ENCODE data around the gene CAMK2D.

CAMK2D gene

GRCh38 chr4:113480109-113480508 is 281.4 kb downstream of the CAMK2D start:
- Histone ChIP-seq H3K4me1 (ENCODE audit: control insufficient read depth, insufficient read depth, low read length) (no peaks in the 10 kb centered on the region), H3K27ac (ENCODE audit: low read depth, low read length) (no peak overlapping the region), H3K36me3 (ENCODE audit: control insufficient read depth, insufficient read depth, low read length) (no peaks in the 10 kb centered on the region), H3K9ac (ENCODE audit: low read length) (no peak overlapping the region), H3K27me3 (ENCODE audit: control insufficient read depth, insufficient read depth, low read length) (no peaks in the 10 kb centered on the region), H3K4me3 (ENCODE audit: low read depth, low read length) (no peak overlapping the region), H3K9me3 (ENCODE audit: control insufficient read depth, insufficient read depth, low read depth, low read length) (peaks cover 16% of the 10 kb centered on the region)

- H3K4me1 ChIP-seq (ENCODE audit: control insufficient read depth, insufficient read depth, low read length) = no peaks in the 10 kb centered on the region
- no peaks in the 10 kb centered on the region for H3K27me3 ChIP-seq (ENCODE audit: control insufficient read depth, insufficient read depth, low read length)
- peaks cover 16% of the 10 kb centered on the region for H3K9me3 ChIP-seq (ENCODE audit: control insufficient read depth, insufficient read depth, low read depth, low read length)
- H3K4me3 ChIP-seq (ENCODE audit: low read depth, low read length) = no peak overlapping the region
- no peak overlapping the region for H3K9ac ChIP-seq (ENCODE audit: low read length)
- peak overlapping the region; percentile 46; the same call in 1 of the 2 replicates for H3K27ac ChIP-seq (ENCODE audit: low read depth, low read length)
- H3K36me3 ChIP-seq (ENCODE audit: control insufficient read depth, insufficient read depth, low read length) = no peaks in the 10 kb centered on the region
Observed at GRCh38 chr4:113478032-113478431, 283.5 kb downstream of the CAMK2D start.

- Histone ChIP-seq H3K9me3 (ENCODE audit: control insufficient read depth, insufficient read depth, low read depth, low read length) (peaks cover 16% of the 10 kb centered on the region), H3K27ac (ENCODE audit: low read depth, low read length) (no peak overlapping the region), H3K4me3 (ENCODE audit: low read depth, low read length) (no peak overlapping the region), H3K4me1 (ENCODE audit: control insufficient read depth, insufficient read depth, low read length) (no peaks in the 10 kb centered on the region), H3K27me3 (ENCODE audit: control insufficient read depth, insufficient read depth, low read length) (no peaks in the 10 kb centered on the region), H3K9ac (ENCODE audit: low read length) (no peak overlapping the region), H3K36me3 (ENCODE audit: control insufficient read depth, insufficient read depth, low read length) (no peaks in the 10 kb centered on the region)
Observed at GRCh38 chr4:113476800-113477199, 284.7 kb downstream of the CAMK2D start.

- no peak overlapping the region for H3K9ac ChIP-seq (ENCODE audit: low read length)
- H3K4me1 ChIP-seq (ENCODE audit: control insufficient read depth, insufficient read depth, low read length) = peaks cover 7% of the 10 kb centered on the region
- H3K27ac ChIP-seq (ENCODE audit: low read depth, low read length) = no peak overlapping the region
- H3K9me3 ChIP-seq (ENCODE audit: control insufficient read depth, insufficient read depth, low read depth, low read length) = peaks cover 16% of the 10 kb centered on the region
- no peaks in the 10 kb centered on the region for H3K36me3 ChIP-seq (ENCODE audit: control insufficient read depth, insufficient read depth, low read length)
- no peak overlapping the region for H3K4me3 ChIP-seq (ENCODE audit: low read depth, low read length)
- no peaks in the 10 kb centered on the region for H3K27me3 ChIP-seq (ENCODE audit: control insufficient read depth, insufficient read depth, low read length)
Observed at GRCh38 chr4:113474017-113474416, 287.5 kb downstream of the CAMK2D start.

- Histone ChIP-seq H3K9me3 (ENCODE audit: control insufficient read depth, insufficient read depth, low read depth, low read length) (peaks cover 16% of the 10 kb centered on the region), H3K36me3 (ENCODE audit: control insufficient read depth, insufficient read depth, low read length) (no peaks in the 10 kb centered on the region), H3K9ac (ENCODE audit: low read length) (no peak overlapping the region), H3K4me3 (ENCODE audit: low read depth, low read length) (no peak overlapping the region), H3K27me3 (ENCODE audit: control insufficient read depth, insufficient read depth, low read length) (no peaks in the 10 kb centered on the region), H3K27ac (ENCODE audit: low read depth, low read length) (no peak overlapping the region), H3K4me1 (ENCODE audit: control insufficient read depth, insufficient read depth, low read length) (peaks cover 19% of the 10 kb centered on the region)
Observed at GRCh38 chr4:113472864-113473263, 288.7 kb downstream of the CAMK2D start.

GRCh38 chr4:113471146-113471860 is 290.2 kb downstream of the CAMK2D start:
- Histone ChIP-seq H3K9me3 (ENCODE audit: control insufficient read depth, insufficient read depth, low read depth, low read length) (peaks cover 4% of the 10 kb centered on the region; the same call in 1 of the 2 replicates), H3K27ac (ENCODE audit: low read depth, low read length) (no peak overlapping the region), H3K36me3 (ENCODE audit: control insufficient read depth, insufficient read depth, low read length) (no peaks in the 10 kb centered on the region), H3K4me1 (ENCODE audit: control insufficient read depth, insufficient read depth, low read length) (peaks cover 28% of the 10 kb centered on the region), H3K27me3 (ENCODE audit: control insufficient read depth, insufficient read depth, low read length) (no peaks in the 10 kb centered on the region), H3K9ac (ENCODE audit: low read length) (no peak overlapping the region), H3K4me3 (ENCODE audit: low read depth, low read length) (no peak overlapping the region)

- Histone ChIP-seq H3K36me3 (ENCODE audit: control insufficient read depth, insufficient read depth, low read length) (no peaks in the 10 kb centered on the region), H3K4me3 (ENCODE audit: low read depth, low read length) (no peak overlapping the region), H3K9me3 (ENCODE audit: control insufficient read depth, insufficient read depth, low read depth, low read length) (no peaks in the 10 kb centered on the region), H3K9ac (ENCODE audit: low read length) (no peak overlapping the region), H3K4me1 (ENCODE audit: control insufficient read depth, insufficient read depth, low read length) (peaks cover 28% of the 10 kb centered on the region), H3K27me3 (ENCODE audit: control insufficient read depth, insufficient read depth, low read length) (no peaks in the 10 kb centered on the region), H3K27ac (ENCODE audit: low read depth, low read length) (peak overlapping the region; percentile 90; the same call in 1 of the 2 replicates)
Observed at GRCh38 chr4:113469926-113470325, 291.6 kb downstream of the CAMK2D start.

GRCh38 chr4:113469023-113469390 is 292.5 kb downstream of the CAMK2D start:
- Histone ChIP-seq H3K4me3 (ENCODE audit: low read depth, low read length) (0 out of 2 replicates have a peak overlapping the region, but pooled peaks have one; percentile 0), H3K27me3 (ENCODE audit: control insufficient read depth, insufficient read depth, low read length) (no peaks in the 10 kb centered on the region), H3K36me3 (ENCODE audit: control insufficient read depth, insufficient read depth, low read length) (no peaks in the 10 kb centered on the region), H3K4me1 (ENCODE audit: control insufficient read depth, insufficient read depth, low read length) (peaks cover 28% of the 10 kb centered on the region), H3K27ac (ENCODE audit: low read depth, low read length) (peak overlapping the region; percentile 90), H3K9ac (ENCODE audit: low read length) (peak overlapping the region; percentile 6), H3K9me3 (ENCODE audit: control insufficient read depth, insufficient read depth, low read depth, low read length) (no peaks in the 10 kb centered on the region)

GRCh38 chr4:113468165-113469022 is 293.1 kb downstream of the CAMK2D start:
- peak overlapping the region; percentile 90 for H3K27ac ChIP-seq (ENCODE audit: low read depth, low read length)
- H3K9ac ChIP-seq (ENCODE audit: low read length) = peak overlapping the region; percentile 54
- peaks cover 28% of the 10 kb centered on the region for H3K4me1 ChIP-seq (ENCODE audit: control insufficient read depth, insufficient read depth, low read length)
- no peaks in the 10 kb centered on the region for H3K36me3 ChIP-seq (ENCODE audit: control insufficient read depth, insufficient read depth, low read length)
- H3K4me3 ChIP-seq (ENCODE audit: low read depth, low read length) = peak overlapping the region; percentile 2; the same call in 1 of the 2 replicates
- no peaks in the 10 kb centered on the region for H3K9me3 ChIP-seq (ENCODE audit: control insufficient read depth, insufficient read depth, low read depth, low read length)
- no peaks in the 10 kb centered on the region for H3K27me3 ChIP-seq (ENCODE audit: control insufficient read depth, insufficient read depth, low read length)

- peaks cover 28% of the 10 kb centered on the region for H3K4me1 ChIP-seq (ENCODE audit: control insufficient read depth, insufficient read depth, low read length)
- H3K36me3 ChIP-seq (ENCODE audit: control insufficient read depth, insufficient read depth, low read length) = no peaks in the 10 kb centered on the region
- H3K27me3 ChIP-seq (ENCODE audit: control insufficient read depth, insufficient read depth, low read length) = no peaks in the 10 kb centered on the region
- H3K27ac ChIP-seq (ENCODE audit: low read depth, low read length) = peak overlapping the region; percentile 83
- no peaks in the 10 kb centered on the region for H3K9me3 ChIP-seq (ENCODE audit: control insufficient read depth, insufficient read depth, low read depth, low read length)
- peak overlapping the region; percentile 54 for H3K9ac ChIP-seq (ENCODE audit: low read length)
- H3K4me3 ChIP-seq (ENCODE audit: low read depth, low read length) = no peak overlapping the region; the same call in 1 of the 2 replicates
Observed at GRCh38 chr4:113467581-113467980, 294.0 kb downstream of the CAMK2D start.

GRCh38 chr4:113462286-113462685 is 299.3 kb downstream of the CAMK2D start:
- H3K4me1 ChIP-seq (ENCODE audit: control insufficient read depth, insufficient read depth, low read length) = peaks cover 3% of the 10 kb centered on the region; the same call in 1 of the 2 replicates
- H3K27me3 ChIP-seq (ENCODE audit: control insufficient read depth, insufficient read depth, low read length) = no peaks in the 10 kb centered on the region
- no peak overlapping the region for H3K4me3 ChIP-seq (ENCODE audit: low read depth, low read length)

More at GRCh38 chr4:113462286-113462685, 299.3 kb downstream of the CAMK2D start:
- Histone ChIP-seq H3K9me3 (ENCODE audit: control insufficient read depth, insufficient read depth, low read depth, low read length) (no peaks in the 10 kb centered on the region), H3K36me3 (ENCODE audit: control insufficient read depth, insufficient read depth, low read length) (no peaks in the 10 kb centered on the region), H3K27ac (ENCODE audit: low read depth, low read length) (no peak overlapping the region), H3K9ac (ENCODE audit: low read length) (no peak overlapping the region)
